Common myeloid progenitor, CD34-positive (primary cell): Measurements from ENCODE around the gene ARHGEF33.

Experiments used
- CTCF ChIA-PET: fragments of 350-600 bp; sonication (Branson Sonifier 250); formaldehyde crosslinking; loops from one replicate; lab custom pipeline; 2021; ENCODE audit warnings: antibody characterized with exemption; lab: Charles Lee
- POLR2A ChIA-PET: fragments of 350-600 bp; sonication (Branson Sonifier 250); formaldehyde crosslinking; loops from one replicate; lab custom pipeline; 2021; ENCODE audit warnings: antibody characterized with exemption; lab: Charles Lee
- DNase-seq, 3 donors: peaks; one replicate each; pipeline versions ENCODE4 v3.0.0 to v3.0.0-alpha.2; 2013
- H3K27ac ChIP-seq, 2 experiments: 1 replicate in 1 of 2; 2 replicates in 1 of 2; pipeline ENCODE4 v1.7.0; 2013; ENCODE audit warnings: inconsistent platforms in 2 of 2, low read length in 2 of 2, mild to moderate bottlenecking in 2 of 2, low read depth in 1 of 2, moderate library complexity in 1 of 2; ENCODE audit not compliant: severe bottlenecking in 2 of 2, insufficient read depth in 1 of 2, poor library complexity in 1 of 2
- H3K27me3 ChIP-seq, 5 experiments: replicated peaks in 2 of 5; 1 replicate in 3 of 5; 2 replicates in 2 of 5; pipeline versions ENCODE4 v1.6.1 to v1.7.0; 2013; ENCODE audit warnings: low read length in 4 of 5, mild to moderate bottlenecking in 2 of 5, moderate library complexity in 2 of 5, inconsistent platforms in 1 of 5; ENCODE audit not compliant: insufficient read depth in 5 of 5, control insufficient read depth in 4 of 5
- H3K36me3 ChIP-seq, 4 experiments: 1 replicate in 2 of 4; 2 replicates in 2 of 4; pipeline versions ENCODE4 v1.6.1 to v1.7.0; 2013; ENCODE audit warnings: low read length in 3 of 4, control low read depth in 1 of 4, mild to moderate bottlenecking in 1 of 4; ENCODE audit not compliant: control insufficient read depth in 4 of 4, insufficient read depth in 4 of 4
- H3K4me1 ChIP-seq, 4 experiments: 1 replicate in 3 of 4; 2 replicates in 1 of 4; pipeline versions ENCODE4 v1.6.1 to v1.7.1; 2013; ENCODE audit warnings: low read length in 3 of 4, mild to moderate bottlenecking in 3 of 4, control low read depth in 1 of 4, inconsistent platforms in 1 of 4, moderate library complexity in 1 of 4; ENCODE audit not compliant: control insufficient read depth in 4 of 4, insufficient read depth in 4 of 4; ENCODE audit errors: control extremely low read depth in 1 of 4
- H3K4me3 ChIP-seq, 7 experiments: 1 replicate in 4 of 7; 2 replicates in 3 of 7; pipeline versions ENCODE4 v1.5.1 to v1.7.0; 2013; ENCODE audit warnings: mild to moderate bottlenecking in 7 of 7, low read length in 6 of 7, moderate library complexity in 6 of 7, inconsistent platforms in 2 of 7, low read depth in 2 of 7, control low read depth in 1 of 7; ENCODE audit not compliant: insufficient read depth in 4 of 7, control insufficient read depth in 1 of 7; ENCODE audit errors: extremely low read depth in 1 of 7
- H3K9me3 ChIP-seq, 5 experiments: 1 replicate in 4 of 5; 2 replicates in 1 of 5; pipeline versions ENCODE4 v1.6.1 to v1.7.1; 2013; ENCODE audit warnings: low read length in 4 of 5, mild to moderate bottlenecking in 2 of 5, inconsistent platforms in 1 of 5, low read depth in 1 of 5, moderate library complexity in 1 of 5; ENCODE audit not compliant: control insufficient read depth in 4 of 5, insufficient read depth in 2 of 5; ENCODE audit errors: control extremely low read depth in 1 of 5
- WGBS: methylation state at CpG from one replicate; pipeline ENCODE4 v1.1.5; 2013; ENCODE audit not compliant: insufficient coverage; 5-methylcytosine and 5-hydroxymethylcytosine counted together

ARHGEF33 gene

GRCh38 chr2:38991899-38992298, 102.2 kb downstream of the ARHGEF33 start:
- CTCF ChIA-PET, result no interaction called here
- no CpG with 5 or more reads among the region's 2 CpGs for WGBS
- peaks cover 0 to 5% (median 0%) of the 10 kb centered on the region in 4 experiments for H3K4me1 ChIP-seq
- POLR2A ChIA-PET, result no interaction called here
- no peaks in the 10 kb centered on the region for H3K9me3 ChIP-seq
- no peaks in the 10 kb centered on the region for H3K27me3 ChIP-seq
- H3K4me3 ChIP-seq, result no peak overlapping the region
- no peak for DNase-seq
- no peak overlapping the region for H3K27ac ChIP-seq
- peaks cover 21 to 61% (median 35%) of the 10 kb centered on the region in 4 experiments for H3K36me3 ChIP-seq

DNA sequence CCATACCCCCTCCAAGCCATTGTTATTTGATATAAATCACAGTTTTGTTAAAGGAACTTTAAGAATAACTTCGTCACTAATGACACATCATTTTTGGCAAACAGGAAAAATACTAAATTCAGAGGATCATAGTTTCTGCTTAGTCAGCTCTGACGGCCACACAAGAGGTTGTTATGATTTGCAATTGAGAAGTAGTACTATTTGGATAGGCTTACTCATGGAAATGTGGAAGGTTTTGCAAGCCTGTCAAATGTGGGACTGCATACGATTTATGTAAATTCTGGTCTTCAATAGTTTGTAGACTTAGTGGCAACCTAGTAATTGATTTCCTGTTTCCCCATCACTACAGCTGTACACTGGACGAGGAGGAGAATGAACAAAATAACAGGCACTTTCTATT, 108.1 kb downstream of the ARHGEF33 start:
- no peak overlapping the region for H3K4me3 ChIP-seq
- WGBS, result 22% methylated on average over 1 of the region's 4 CpGs
- peaks cover 23 to 74% (median 51%) of the 10 kb centered on the region in 4 experiments for H3K36me3 ChIP-seq
- no peaks in the 10 kb centered on the region for H3K9me3 ChIP-seq
- no peaks in the 10 kb centered on the region for H3K4me1 ChIP-seq
- ChIA-PET POLR2A (no interaction called here), CTCF (interaction anchor here (0.6 to 1.5 kb wide), 2 partner anchors 8 to 112 kb away, joined by 3 read pairs; no protein-coding TSS in a partner anchor)
- H3K27ac ChIP-seq, result no peak overlapping the region
- DNase-seq, result peak; percentile 26 to 81 (median 76)
- H3K27me3 ChIP-seq, result no peaks in the 10 kb centered on the region

DNA sequence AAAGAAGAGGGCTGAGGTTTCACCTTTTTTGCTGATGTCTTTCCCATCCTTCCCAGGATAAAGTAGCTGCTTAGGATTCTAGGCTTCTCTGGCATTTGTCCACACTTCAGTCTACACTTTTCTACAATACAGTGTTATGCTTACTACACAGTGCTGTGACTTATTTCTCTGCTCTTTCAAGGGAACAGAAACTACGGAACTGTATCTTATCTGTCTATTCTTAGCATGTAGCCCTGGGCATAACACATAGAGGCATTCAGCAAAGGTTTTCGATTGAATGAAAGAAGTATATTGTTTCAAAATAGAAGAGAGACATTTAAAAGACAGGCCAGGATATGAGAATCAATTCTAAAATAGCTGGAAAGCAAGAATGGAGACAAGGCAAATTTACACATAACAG, 110.9 kb downstream of the ARHGEF33 start:
- ChIA-PET CTCF (interaction anchor here (1.2 to 1.5 kb wide), 2 partner anchors 9 to 229 kb away, joined by 3 to 5 read pairs; no protein-coding TSS in a partner anchor), POLR2A (interaction anchor here (1.2 kb wide), 1 partner anchor 53 kb away, joined by 7 read pairs; no protein-coding TSS in a partner anchor)
- Histone ChIP-seq H3K9me3 (no peaks in the 10 kb centered on the region), H3K27ac (no peak overlapping the region), H3K4me3 (no peak overlapping the region), H3K36me3 (peaks cover 14 to 69% (median 39%) of the 10 kb centered on the region in 4 experiments), H3K4me1 (no peaks in the 10 kb centered on the region), H3K27me3 (no peaks in the 10 kb centered on the region)
- 100% methylated on average over 2 of the region's 2 CpGs for WGBS
- DNase-seq, result no peak

GRCh38 chr2:39007875-39008504, 118.3 kb downstream of the ARHGEF33 start:
- Histone ChIP-seq H3K4me1 (no peaks in the 10 kb centered on the region), H3K4me3 (no peak overlapping the region), H3K36me3 (peaks cover 26 to 80% (median 33%) of the 10 kb centered on the region in 4 experiments), H3K9me3 (no peaks in the 10 kb centered on the region), H3K27ac (no peak overlapping the region), H3K27me3 (no peaks in the 10 kb centered on the region)
- ChIA-PET CTCF (interaction anchor here (1.7 kb wide), 1 partner anchor 11 kb away, joined by 5 read pairs; no protein-coding TSS in a partner anchor), POLR2A (no interaction called here)
- 97% methylated on average over 4 of the region's 5 CpGs for WGBS
- DNase-seq, result no peak

GRCh38 chr2:39008665-39009064, 119.0 kb downstream of the ARHGEF33 start:
- no peak for DNase-seq
- WGBS, result no CpG with 5 or more reads among the region's 1 CpG
- ChIA-PET POLR2A (no interaction called here), CTCF (no interaction called here)
- Histone ChIP-seq H3K36me3 (peaks cover 24 to 83% (median 35%) of the 10 kb centered on the region in 4 experiments), H3K9me3 (no peaks in the 10 kb centered on the region), H3K4me3 (no peak overlapping the region), H3K27me3 (no peaks in the 10 kb centered on the region), H3K27ac (no peak overlapping the region), H3K4me1 (no peaks in the 10 kb centered on the region)

GRCh38 chr2:39013871-39014270, 124.2 kb downstream of the ARHGEF33 start:
- Histone ChIP-seq H3K9me3 (no peaks in the 10 kb centered on the region), H3K27me3 (no peaks in the 10 kb centered on the region), H3K36me3 (peaks cover 17 to 41% (median 23%) of the 10 kb centered on the region in 4 experiments), H3K27ac (no peak overlapping the region), H3K4me3 (no peak overlapping the region), H3K4me1 (no peaks in the 10 kb centered on the region)
- POLR2A ChIA-PET, result no interaction called here
- no CpG with 5 or more reads among the region's 3 CpGs for WGBS
- no peak for DNase-seq
- CTCF ChIA-PET, result no interaction called here

- H3K27me3 ChIP-seq, result no peaks in the 10 kb centered on the region
- no peaks in the 10 kb centered on the region for H3K4me1 ChIP-seq
- H3K9me3 ChIP-seq, result no peaks in the 10 kb centered on the region
- POLR2A ChIA-PET, result no interaction called here
- WGBS, result no CpG with 5 or more reads among the region's 1 CpG
- CTCF ChIA-PET, result no interaction called here
- no peak overlapping the region for H3K4me3 ChIP-seq
- no peak for DNase-seq
- H3K36me3 ChIP-seq, result peaks cover 17 to 28% (median 20%) of the 10 kb centered on the region in 4 experiments
- H3K27ac ChIP-seq, result no peak overlapping the region
Measured at GRCh38 chr2:39015424-39015823, 125.7 kb downstream of the ARHGEF33 start.
